K562 treated with DMSO at 1 percent for 48 hours (cell line): ENCODE data around the gene ALPI. TPM values are rescaled to one million over a fixed set of nuclear protein-coding genes. Genes with fewer than 3 reads are reported as not detected.

Experiments
- total RNA-seq: library from RNA; unstranded; fragments of 300-600 nt; gene quantifications from 2 replicates; pipeline ENCODE4 v1.2.3, GENCODE V29; 2022; ENCODE audit warnings: low replicate concordance; ENCODE audit errors: extremely low read depth

Gene ALPI
- total RNA-seq, result not detected in 2 replicates

GRCh38 chr2:232455426-232456255 is at the start of gene ALPI:
TSS of gene ALPI (plus strand) at chr2:232456153. CDS start at chr2:232456200, 47 bp downstream.

GRCh38 chr2:232406556-232407310 is 49.2 kb upstream of the ALPI start, which contains the start of gene ALPG:
TSS of gene ALPG (plus strand) at chr2:232406844. CDS start at chr2:232406895, 51 bp downstream.

GRCh38 chr2:232487385-232488096 is 31.6 kb downstream of the ALPI start, which contains the start of gene ECEL1:
TSS of gene ECEL1 (minus strand) at chr2:232487834. CDS start at chr2:232486653, 1,181 bp downstream.

Other genes with a start within 250 kb of the ALPI start
- gene ALPP, start 77.4 kb upstream of the ALPI start, total RNA-seq, result not detected in 2 replicates
- gene ALPG, start 49.3 kb upstream of the ALPI start, total RNA-seq, result not detected in 2 replicates
- gene ECEL1, start 31.7 kb downstream of the ALPI start, total RNA-seq, result not detected in 2 replicates
- gene PRSS56, start 64.2 kb downstream of the ALPI start, total RNA-seq, result not detected in 2 replicates
- not detected in 2 replicates for gene CHRND, start 70.0 kb downstream of the ALPI start, total RNA-seq
- gene CHRNG, start 83.5 kb downstream of the ALPI start, total RNA-seq, result not detected in 2 replicates
- not detected in 2 replicates for gene TIGD1, start 94.4 kb downstream of the ALPI start, total RNA-seq
- gene EIF4E2, start 94.5 kb downstream of the ALPI start, total RNA-seq, result not detected in 2 replicates
- gene EFHD1, start 177.5 kb downstream of the ALPI start, total RNA-seq, result not detected in 2 replicates
- not detected in 2 replicates for gene GIGYF2, start 241.2 kb downstream of the ALPI start, total RNA-seq